ENCODE data around the gene UTF1. TPM values are rescaled to one million over a fixed set of nuclear protein-coding genes. Genes with fewer than 3 reads are reported as not detected.

The UTF1 gene
- total and polyA plus RNA-seq, 9 of the 15 experiments (the other 6 are each of a cell fraction or from before 2014, with no cell fraction given), result 0.35 to 0.46 TPM; not detected in 7

DNA sequence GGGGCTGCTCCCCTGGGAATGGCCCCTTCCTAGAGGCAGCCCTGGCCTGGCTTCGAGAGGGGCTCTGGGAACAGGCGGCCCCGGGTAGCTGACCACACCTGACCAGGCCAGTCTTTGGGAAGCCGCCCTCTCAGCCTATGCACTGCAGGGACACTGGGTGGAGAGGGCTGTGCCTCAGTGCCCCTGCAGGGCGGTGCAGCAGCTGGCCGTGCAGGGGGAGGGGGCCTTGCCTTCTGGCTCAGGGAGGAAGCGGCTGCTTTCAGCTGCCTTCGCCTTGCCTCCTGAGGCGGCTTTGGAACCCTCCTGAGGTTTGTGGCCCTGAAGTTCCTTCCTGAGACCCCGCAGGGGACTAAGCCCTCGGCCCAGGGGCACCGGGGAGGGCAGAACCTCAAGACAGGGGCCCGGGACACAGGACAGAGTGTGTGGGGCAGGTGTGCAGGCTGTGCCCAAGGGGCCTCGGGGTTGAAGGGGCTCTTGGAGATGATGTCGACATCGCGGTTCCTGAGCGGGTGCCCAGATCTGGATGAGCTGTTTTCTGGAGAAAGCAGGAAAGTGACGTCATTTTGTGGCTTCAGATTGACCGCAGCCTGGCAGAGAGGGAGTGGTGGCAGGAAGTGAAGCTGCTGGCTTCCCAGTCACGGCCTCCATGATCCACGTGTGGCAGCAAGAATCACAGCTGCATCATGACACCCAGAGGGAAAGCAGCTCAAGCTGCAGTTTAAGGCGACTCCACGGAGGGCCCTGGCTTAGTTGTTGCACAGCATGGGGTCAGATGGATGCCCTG, 29.0 kb downstream of the UTF1 start (continued):
- TF ChIP-seq, protein P1, sequence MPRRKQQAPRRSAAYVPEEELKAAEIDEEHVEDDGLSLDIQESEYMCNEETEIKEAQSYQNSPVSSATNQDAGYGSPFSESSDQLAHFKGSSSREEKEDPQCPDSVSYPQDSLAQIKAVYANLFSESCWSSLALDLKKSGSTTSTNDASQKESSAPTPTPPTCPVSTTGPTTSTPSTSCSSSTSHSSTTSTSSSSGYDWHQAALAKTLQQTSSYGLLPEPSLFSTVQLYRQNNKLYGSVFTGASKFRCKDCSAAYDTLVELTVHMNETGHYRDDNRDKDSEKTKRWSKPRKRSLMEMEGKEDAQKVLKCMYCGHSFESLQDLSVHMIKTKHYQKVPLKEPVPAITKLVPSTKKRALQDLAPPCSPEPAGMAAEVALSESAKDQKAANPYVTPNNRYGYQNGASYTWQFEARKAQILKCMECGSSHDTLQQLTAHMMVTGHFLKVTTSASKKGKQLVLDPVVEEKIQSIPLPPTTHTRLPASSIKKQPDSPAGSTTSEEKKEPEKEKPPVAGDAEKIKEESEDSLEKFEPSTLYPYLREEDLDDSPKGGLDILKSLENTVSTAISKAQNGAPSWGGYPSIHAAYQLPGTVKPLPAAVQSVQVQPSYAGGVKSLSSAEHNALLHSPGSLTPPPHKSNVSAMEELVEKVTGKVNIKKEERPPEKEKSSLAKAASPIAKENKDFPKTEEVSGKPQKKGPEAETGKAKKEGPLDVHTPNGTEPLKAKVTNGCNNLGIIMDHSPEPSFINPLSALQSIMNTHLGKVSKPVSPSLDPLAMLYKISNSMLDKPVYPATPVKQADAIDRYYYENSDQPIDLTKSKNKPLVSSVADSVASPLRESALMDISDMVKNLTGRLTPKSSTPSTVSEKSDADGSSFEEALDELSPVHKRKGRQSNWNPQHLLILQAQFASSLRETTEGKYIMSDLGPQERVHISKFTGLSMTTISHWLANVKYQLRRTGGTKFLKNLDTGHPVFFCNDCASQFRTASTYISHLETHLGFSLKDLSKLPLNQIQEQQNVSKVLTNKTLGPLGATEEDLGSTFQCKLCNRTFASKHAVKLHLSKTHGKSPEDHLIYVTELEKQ (CRISPR knock-in tag; IDR thresholded peaks at IDR 0.05), result no peak
- TF ChIP-seq BRD4 (IDR thresholded peaks at IDR 0.05) (no peak), ZFX (CRISPR knock-in tag; IDR thresholded peaks at IDR 0.05) (no peak), SRF (CRISPR knock-in tag; IDR thresholded peaks at IDR 0.05) (no peak), ZNF696 (CRISPR knock-in tag; conservative IDR thresholded peaks at IDR 0.05) (no peak), ZNF77 (CRISPR knock-in tag; IDR thresholded peaks at IDR 0.05) (no peak), SAFB (IDR thresholded peaks at IDR 0.05; ENCODE audit: borderline replicate concordance, low read depth, low read length) (no peak), MYC (IDR thresholded peaks at IDR 0.05; ENCODE audit: low read depth, low read length) (no peak), MYC (CRISPR knock-in tag; IDR thresholded peaks at IDR 0.05; ENCODE audit: borderline replicate concordance, low read depth) (no peak)
- TF ChIP-seq, protein P2, sequence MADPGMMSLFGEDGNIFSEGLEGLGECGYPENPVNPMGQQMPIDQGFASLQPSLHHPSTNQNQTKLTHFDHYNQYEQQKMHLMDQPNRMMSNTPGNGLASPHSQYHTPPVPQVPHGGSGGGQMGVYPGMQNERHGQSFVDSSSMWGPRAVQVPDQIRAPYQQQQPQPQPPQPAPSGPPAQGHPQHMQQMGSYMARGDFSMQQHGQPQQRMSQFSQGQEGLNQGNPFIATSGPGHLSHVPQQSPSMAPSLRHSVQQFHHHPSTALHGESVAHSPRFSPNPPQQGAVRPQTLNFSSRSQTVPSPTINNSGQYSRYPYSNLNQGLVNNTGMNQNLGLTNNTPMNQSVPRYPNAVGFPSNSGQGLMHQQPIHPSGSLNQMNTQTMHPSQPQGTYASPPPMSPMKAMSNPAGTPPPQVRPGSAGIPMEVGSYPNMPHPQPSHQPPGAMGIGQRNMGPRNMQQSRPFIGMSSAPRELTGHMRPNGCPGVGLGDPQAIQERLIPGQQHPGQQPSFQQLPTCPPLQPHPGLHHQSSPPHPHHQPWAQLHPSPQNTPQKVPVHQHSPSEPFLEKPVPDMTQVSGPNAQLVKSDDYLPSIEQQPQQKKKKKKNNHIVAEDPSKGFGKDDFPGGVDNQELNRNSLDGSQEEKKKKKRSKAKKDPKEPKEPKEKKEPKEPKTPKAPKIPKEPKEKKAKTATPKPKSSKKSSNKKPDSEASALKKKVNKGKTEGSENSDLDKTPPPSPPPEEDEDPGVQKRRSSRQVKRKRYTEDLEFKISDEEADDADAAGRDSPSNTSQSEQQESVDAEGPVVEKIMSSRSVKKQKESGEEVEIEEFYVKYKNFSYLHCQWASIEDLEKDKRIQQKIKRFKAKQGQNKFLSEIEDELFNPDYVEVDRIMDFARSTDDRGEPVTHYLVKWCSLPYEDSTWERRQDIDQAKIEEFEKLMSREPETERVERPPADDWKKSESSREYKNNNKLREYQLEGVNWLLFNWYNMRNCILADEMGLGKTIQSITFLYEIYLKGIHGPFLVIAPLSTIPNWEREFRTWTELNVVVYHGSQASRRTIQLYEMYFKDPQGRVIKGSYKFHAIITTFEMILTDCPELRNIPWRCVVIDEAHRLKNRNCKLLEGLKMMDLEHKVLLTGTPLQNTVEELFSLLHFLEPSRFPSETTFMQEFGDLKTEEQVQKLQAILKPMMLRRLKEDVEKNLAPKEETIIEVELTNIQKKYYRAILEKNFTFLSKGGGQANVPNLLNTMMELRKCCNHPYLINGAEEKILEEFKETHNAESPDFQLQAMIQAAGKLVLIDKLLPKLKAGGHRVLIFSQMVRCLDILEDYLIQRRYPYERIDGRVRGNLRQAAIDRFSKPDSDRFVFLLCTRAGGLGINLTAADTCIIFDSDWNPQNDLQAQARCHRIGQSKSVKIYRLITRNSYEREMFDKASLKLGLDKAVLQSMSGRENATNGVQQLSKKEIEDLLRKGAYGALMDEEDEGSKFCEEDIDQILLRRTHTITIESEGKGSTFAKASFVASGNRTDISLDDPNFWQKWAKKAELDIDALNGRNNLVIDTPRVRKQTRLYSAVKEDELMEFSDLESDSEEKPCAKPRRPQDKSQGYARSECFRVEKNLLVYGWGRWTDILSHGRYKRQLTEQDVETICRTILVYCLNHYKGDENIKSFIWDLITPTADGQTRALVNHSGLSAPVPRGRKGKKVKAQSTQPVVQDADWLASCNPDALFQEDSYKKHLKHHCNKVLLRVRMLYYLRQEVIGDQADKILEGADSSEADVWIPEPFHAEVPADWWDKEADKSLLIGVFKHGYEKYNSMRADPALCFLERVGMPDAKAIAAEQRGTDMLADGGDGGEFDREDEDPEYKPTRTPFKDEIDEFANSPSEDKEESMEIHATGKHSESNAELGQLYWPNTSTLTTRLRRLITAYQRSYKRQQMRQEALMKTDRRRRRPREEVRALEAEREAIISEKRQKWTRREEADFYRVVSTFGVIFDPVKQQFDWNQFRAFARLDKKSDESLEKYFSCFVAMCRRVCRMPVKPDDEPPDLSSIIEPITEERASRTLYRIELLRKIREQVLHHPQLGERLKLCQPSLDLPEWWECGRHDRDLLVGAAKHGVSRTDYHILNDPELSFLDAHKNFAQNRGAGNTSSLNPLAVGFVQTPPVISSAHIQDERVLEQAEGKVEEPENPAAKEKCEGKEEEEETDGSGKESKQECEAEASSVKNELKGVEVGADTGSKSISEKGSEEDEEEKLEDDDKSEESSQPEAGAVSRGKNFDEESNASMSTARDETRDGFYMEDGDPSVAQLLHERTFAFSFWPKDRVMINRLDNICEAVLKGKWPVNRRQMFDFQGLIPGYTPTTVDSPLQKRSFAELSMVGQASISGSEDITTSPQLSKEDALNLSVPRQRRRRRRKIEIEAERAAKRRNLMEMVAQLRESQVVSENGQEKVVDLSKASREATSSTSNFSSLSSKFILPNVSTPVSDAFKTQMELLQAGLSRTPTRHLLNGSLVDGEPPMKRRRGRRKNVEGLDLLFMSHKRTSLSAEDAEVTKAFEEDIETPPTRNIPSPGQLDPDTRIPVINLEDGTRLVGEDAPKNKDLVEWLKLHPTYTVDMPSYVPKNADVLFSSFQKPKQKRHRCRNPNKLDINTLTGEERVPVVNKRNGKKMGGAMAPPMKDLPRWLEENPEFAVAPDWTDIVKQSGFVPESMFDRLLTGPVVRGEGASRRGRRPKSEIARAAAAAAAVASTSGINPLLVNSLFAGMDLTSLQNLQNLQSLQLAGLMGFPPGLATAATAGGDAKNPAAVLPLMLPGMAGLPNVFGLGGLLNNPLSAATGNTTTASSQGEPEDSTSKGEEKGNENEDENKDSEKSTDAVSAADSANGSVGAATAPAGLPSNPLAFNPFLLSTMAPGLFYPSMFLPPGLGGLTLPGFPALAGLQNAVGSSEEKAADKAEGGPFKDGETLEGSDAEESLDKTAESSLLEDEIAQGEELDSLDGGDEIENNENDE (IDR thresholded peaks at IDR 0.05; ENCODE audit: low read depth, low read length), result no peak

Measured in K562 (cell line).